HG03520 (cell line): ENCODE measurements around the gene TCERG1L.

Source experiments
- ATAC-seq: cut with Tn5 transposase; IDR thresholded peaks from one replicate; pipeline ENCODE4 v1.9.1; 2021; ENCODE audit warnings: mild to moderate bottlenecking, moderate library complexity; ENCODE audit not compliant: unreplicated experiment

Gene TCERG1L

GRCh38 chr10:131211965-131212619, 99.4 kb downstream of the TCERG1L start:
- no peak for ATAC-seq

- ATAC-seq, result no peak
These were observed 100.0 kb downstream of the TCERG1L start for GRCh38 chr10:131211559-131211958.

- ATAC-seq, result no peak
These were observed 100.4 kb downstream of the TCERG1L start for GRCh38 chr10:131211146-131211545.

- ATAC-seq, result no peak
These were observed 101.3 kb downstream of the TCERG1L start for GRCh38 chr10:131210181-131210580.

- ATAC-seq, result no peak
These were observed 103.7 kb downstream of the TCERG1L start for GRCh38 chr10:131207584-131208532.

- ATAC-seq, result no peak
These were observed 104.3 kb downstream of the TCERG1L start for GRCh38 chr10:131207176-131207575.

GRCh38 chr10:131206111-131206995, 105.2 kb downstream of the TCERG1L start:
- ATAC-seq, result no peak

GRCh38 chr10:131205556-131205955, 106.0 kb downstream of the TCERG1L start:
- no peak for ATAC-seq

- no peak for ATAC-seq
These were observed 106.9 kb downstream of the TCERG1L start for GRCh38 chr10:131204406-131205152.

GRCh38 chr10:131203456-131204357, 107.8 kb downstream of the TCERG1L start:
- ATAC-seq, result no peak

- ATAC-seq, result no peak
These were observed 108.5 kb downstream of the TCERG1L start for GRCh38 chr10:131202990-131203389.

GRCh38 chr10:131201741-131202515, 109.6 kb downstream of the TCERG1L start:
- ATAC-seq, result no peak

GRCh38 chr10:131200856-131201470, 110.6 kb downstream of the TCERG1L start:
- ATAC-seq, result no peak

- no peak for ATAC-seq
These were observed 111.9 kb downstream of the TCERG1L start for GRCh38 chr10:131199646-131200045.

GRCh38 chr10:131198843-131199242, 112.7 kb downstream of the TCERG1L start:
- no peak for ATAC-seq

GRCh38 chr10:131198401-131198800, 113.1 kb downstream of the TCERG1L start:
- no peak for ATAC-seq

GRCh38 chr10:131196176-131196885, 115.2 kb downstream of the TCERG1L start:
- no peak for ATAC-seq
